T-helper 9 cell (primary cell): ENCODE data around the gene ETFB.
A peak's percentile ranks its signal among the peaks of the same experiment; 100 is the strongest.

Experiments
- DNase-seq: peaks from one replicate; pipeline ENCODE4 v3.0.0-alpha.2; 2020

ETFB gene

GRCh38 chr19:51327066-51328001 is 38.9 kb downstream of the ETFB start:
- peak; percentile 44 for DNase-seq

GRCh38 chr19:51326216-51327065 is 39.7 kb downstream of the ETFB start:
- no peak for DNase-seq

- no peak for DNase-seq
Measured at GRCh38 chr19:51325161-51325976, 40.8 kb downstream of the ETFB start.

GRCh38 chr19:51324167-51324481 is 42.1 kb downstream of the ETFB start:
- no peak for DNase-seq

DNA sequence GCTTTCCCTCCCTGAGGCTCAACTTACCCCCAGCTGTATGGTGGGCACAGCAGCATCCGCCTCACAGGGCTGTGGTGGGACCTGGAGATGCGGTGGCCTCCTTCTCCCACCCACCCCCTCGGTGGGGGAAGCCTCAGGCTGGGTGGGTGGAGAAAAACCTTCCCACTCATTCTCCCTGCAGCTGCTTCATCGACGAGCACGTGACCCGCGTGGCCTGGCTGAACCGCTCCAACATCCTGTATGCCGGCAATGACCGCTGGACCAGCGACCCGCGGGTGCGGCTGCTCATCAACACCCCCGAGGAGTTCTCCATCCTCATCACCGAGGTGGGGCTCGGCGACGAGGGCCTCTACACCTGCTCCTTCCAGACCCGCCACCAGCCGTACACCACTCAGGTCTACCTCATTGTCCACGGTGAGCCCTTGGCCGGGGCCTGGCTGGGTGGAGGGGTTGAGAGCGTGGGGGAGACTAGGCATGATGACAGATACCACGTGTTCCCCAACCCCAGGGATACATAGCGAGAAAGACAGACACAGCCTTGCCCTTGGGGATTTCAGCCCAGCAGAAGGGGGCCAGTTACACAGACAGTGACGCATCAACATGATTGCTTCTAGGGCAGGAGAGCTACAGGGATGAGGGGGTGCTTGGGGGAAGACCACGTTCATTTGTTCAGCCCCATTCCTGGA is 42.6 kb downstream of the ETFB start:
- DNase-seq, result no peak

GRCh38 chr19:51321799-51322198 is 44.4 kb downstream of the ETFB start:
- no peak for DNase-seq

- no peak for DNase-seq
Measured at GRCh38 chr19:51320280-51320657, 45.9 kb downstream of the ETFB start.

DNA sequence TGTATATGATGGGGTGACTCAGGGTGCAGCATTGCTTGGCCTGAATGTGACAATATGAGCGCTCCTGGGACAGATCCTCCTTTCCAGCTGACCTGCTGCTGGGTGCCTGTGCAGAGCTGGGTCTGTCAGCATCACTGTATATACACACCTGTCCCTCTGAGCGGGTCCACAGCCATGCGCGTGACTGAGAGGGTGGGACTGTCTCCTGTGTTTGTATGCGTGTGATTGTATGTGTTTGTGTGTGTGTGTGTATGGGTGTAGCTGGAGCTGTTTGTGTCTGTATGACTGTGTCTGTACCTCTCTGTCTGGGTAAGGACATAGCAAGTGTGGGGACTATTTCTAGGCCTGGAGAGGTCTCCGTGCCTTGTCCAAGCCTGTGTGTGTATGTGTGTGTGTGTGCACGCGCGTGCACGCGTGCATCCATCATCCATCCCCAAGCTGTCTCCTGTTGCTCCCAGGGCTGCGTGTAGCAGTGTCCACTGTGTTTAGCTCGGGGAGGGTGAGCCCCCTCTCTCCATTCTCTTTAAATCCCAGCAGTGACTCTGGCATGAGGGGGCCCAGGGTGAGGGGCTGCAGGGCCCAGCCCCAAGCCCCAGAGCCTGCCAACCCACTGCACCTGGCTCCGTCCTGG is 46.4 kb downstream of the ETFB start:
- DNase-seq, result no peak

DNA sequence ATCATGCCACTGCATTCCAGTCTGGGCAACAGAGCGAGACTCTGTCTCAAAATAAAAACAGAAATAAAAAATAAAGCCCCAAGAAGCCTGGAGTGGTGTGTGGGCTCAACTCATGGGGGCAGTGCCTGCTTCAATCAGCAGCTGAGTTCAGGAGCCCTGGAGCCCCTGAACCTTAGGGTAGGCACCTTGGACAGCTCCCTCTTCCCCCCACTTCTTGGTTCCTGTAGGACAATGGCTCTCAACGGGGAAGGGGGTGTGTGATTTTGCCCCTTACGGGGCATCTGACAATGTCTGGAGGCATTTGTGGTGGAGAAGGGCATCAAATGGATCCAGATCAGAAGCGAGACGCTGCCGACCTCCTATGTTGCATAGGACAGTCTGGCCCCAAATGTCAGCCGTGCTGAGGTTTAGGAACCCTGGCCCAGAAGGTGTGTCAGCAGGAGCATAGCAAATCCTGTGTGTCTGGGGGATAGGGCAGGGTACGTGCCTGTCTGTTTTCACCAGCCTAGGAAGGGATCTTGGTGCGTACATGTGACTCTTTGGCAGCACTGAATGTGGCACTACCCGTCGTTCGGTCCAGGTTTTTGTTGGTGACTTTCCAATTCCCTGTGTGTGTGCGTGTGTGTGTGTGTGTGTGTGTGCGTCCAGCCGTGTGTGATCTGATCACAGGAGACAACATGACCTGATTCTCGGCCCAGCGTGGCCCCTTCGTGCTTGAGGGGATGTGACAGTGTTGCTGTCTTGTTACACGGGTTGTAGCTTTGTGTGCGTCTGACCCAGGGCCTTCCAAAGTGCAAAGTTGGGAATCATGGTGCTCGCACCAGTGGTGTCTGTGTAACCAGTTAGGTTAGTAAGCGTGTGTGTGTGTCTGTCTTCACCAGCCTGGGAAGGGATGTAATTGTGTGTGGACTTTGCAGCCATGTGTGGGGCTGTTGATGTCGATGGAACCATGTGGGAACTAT is 47.2 kb downstream of the ETFB start:
- no peak for DNase-seq

- no peak for DNase-seq
Measured at GRCh38 chr19:51317968-51318367, 48.2 kb downstream of the ETFB start.

- no peak for DNase-seq
Measured at GRCh38 chr19:51317376-51317775, 48.8 kb downstream of the ETFB start.

GRCh38 chr19:51316688-51317087 is 49.5 kb downstream of the ETFB start:
- no peak for DNase-seq

- DNase-seq, result no peak
Measured at GRCh38 chr19:51311351-51312257, 54.6 kb downstream of the ETFB start, which contains the start of gene IGLON5. Gene IGLON5 (plus strand): TSS chr19:51311644. CDS start chr19:51311848, 204 bp downstream.

DNA sequence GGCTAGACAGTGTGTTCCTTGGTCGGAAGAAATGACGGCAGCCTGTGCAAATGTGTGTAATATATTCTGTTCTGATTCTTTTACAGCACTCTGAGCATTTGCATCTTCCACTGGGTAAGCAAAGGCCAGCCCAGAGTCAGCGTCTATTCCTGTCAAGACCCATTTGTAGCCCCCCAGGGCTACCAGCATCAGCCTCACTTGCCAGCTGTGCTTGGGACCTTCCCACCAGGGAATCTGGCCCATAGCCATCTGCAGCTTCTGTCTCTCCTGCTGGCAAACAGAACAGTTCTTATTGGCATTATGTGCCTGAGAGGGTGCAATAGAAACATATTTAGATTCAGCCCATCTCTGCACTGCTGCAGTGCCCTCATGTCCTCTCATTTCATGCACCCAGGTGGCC is 60.7 kb downstream of the ETFB start:
- no peak for DNase-seq

DNA sequence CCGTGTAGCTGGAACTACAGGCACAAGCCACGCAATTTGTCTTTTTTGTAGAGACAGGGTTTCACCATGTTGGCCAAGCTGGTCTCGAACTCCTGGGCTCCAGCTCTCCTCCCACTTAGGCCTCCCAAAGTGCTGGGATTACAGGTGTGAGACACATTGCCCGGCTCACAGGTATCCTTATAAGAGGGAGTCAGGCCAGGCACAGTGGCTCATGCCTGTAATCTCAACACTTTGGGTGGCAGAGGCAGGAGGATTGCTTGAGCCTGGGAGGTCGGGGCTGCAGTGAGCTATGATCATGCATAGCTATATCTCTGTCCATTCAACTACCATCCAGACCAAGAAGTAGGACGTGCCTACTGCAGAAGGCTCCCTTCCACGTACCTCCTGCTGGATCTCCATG is 64.9 kb downstream of the ETFB start:
- no peak for DNase-seq

GRCh38 chr19:51297406-51297805 is 68.8 kb downstream of the ETFB start:
- DNase-seq, result no peak

GRCh38 chr19:51296336-51297093 is 69.7 kb downstream of the ETFB start:
- no peak for DNase-seq

DNA sequence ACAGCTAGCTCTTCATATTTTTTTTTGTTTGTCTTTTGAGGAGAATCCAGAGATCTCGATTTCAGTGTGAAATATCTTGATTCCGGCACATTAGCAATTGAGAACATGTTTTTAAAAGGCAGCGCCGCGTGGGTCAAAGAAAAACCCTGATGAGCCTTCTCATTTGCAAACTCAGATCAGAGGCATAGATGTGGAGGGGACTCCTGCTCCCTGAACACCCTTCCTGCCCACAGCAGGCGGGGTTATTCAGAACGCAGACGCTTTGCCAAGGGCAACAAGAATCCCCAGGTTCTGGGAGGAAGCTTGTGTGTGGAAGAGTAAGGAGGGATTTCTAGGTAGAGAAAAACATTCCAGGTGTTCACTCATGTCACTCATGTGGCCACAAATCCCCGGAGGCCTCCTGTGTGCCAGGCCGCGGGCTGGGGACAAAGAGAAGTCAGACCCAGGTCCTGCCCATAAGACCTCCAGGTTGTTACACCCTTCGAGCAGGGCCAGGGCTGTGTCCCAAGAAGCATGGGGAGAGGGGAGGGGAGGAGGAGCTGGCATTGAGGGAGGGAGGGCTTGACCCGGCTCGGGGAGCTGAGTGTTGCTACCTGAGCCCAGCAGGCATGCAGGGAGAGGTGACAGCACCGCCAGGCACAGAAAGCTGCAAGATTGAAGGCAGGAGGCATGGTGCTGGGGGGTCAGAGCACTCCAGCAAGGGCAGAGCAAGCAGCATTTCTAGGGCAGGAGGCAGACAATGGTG is 70.6 kb downstream of the ETFB start:
- no peak for DNase-seq
